Measurements from ENCODE around the gene MAP6.

The MAP6 gene

GRCh38 chr11:75576499-75576918, 92.3 kb downstream of the MAP6 start:
- Histone ChIP-seq H3K27me3 (ENCODE audit: control insufficient read depth in 1 of 2, insufficient read depth in 2 of 2, low read length in 2 of 2) (no peaks in the 10 kb centered on the region), H3K4me3 (ENCODE audit: low read depth in 1 of 2, low read length in 2 of 2) (peak overlapping the region in 1 of 2 donors; percentile 10), H3K36me3 (ENCODE audit: control insufficient read depth in 1 of 2, insufficient read depth in 2 of 2, low read length in 2 of 2) (peaks cover 5 to 26% of the 10 kb centered on the region in 2 donors), H3K4me1 (ENCODE audit: control insufficient read depth in 1 of 2, insufficient read depth in 2 of 2, low read length in 2 of 2) (peaks cover 7 to 9% of the 10 kb centered on the region in 2 donors), H3K27ac (ENCODE audit: low read depth, low read length) (no peak overlapping the region), H3K9me3 (ENCODE audit: control insufficient read depth in 1 of 2, low read length in 2 of 2) (no peaks in the 10 kb centered on the region), H3K9ac (ENCODE audit: low read depth in 1 of 2, low read length in 2 of 2) (no peak overlapping the region)

- peaks cover 7 to 9% of the 10 kb centered on the region in 2 donors for H3K4me1 ChIP-seq (ENCODE audit: control insufficient read depth in 1 of 2, insufficient read depth in 2 of 2, low read length in 2 of 2)
- no peaks in the 10 kb centered on the region for H3K27me3 ChIP-seq (ENCODE audit: control insufficient read depth in 1 of 2, insufficient read depth in 2 of 2, low read length in 2 of 2)
- H3K9me3 ChIP-seq (ENCODE audit: control insufficient read depth in 1 of 2, low read length in 2 of 2), result no peaks in the 10 kb centered on the region
- H3K4me3 ChIP-seq (ENCODE audit: low read depth in 1 of 2, low read length in 2 of 2), result no peak overlapping the region
- H3K36me3 ChIP-seq (ENCODE audit: control insufficient read depth in 1 of 2, insufficient read depth in 2 of 2, low read length in 2 of 2), result peaks cover 9 to 31% of the 10 kb centered on the region in 2 donors
- H3K9ac ChIP-seq (ENCODE audit: low read depth in 1 of 2, low read length in 2 of 2), result no peak overlapping the region
- H3K27ac ChIP-seq (ENCODE audit: low read depth, low read length), result no peak overlapping the region
These were observed 92.8 kb downstream of the MAP6 start for GRCh38 chr11:75576017-75576416.

GRCh38 chr11:75574698-75575602, 93.9 kb downstream of the MAP6 start:
- H3K27ac ChIP-seq (ENCODE audit: low read depth, low read length), result no peak overlapping the region
- no peak overlapping the region for H3K9ac ChIP-seq (ENCODE audit: low read depth in 1 of 2, low read length in 2 of 2)

GRCh38 chr11:75572744-75573143, 96.1 kb downstream of the MAP6 start:
- Histone ChIP-seq H3K9me3 (ENCODE audit: control insufficient read depth in 1 of 2, low read length in 2 of 2) (no peaks in the 10 kb centered on the region), H3K4me3 (ENCODE audit: low read depth in 1 of 2, low read length in 2 of 2) (no peak overlapping the region), H3K27ac (ENCODE audit: low read depth, low read length) (no peak overlapping the region), H3K4me1 (ENCODE audit: control insufficient read depth in 1 of 2, insufficient read depth in 2 of 2, low read length in 2 of 2) (peaks cover 7 to 9% of the 10 kb centered on the region in 2 donors), H3K27me3 (ENCODE audit: control insufficient read depth in 1 of 2, insufficient read depth in 2 of 2, low read length in 2 of 2) (no peaks in the 10 kb centered on the region), H3K9ac (ENCODE audit: low read depth in 1 of 2, low read length in 2 of 2) (no peak overlapping the region), H3K36me3 (ENCODE audit: control insufficient read depth in 1 of 2, insufficient read depth in 2 of 2, low read length in 2 of 2) (peaks cover 30 to 62% of the 10 kb centered on the region in 2 donors)

More at GRCh38 chr11:75574698-75575602, 93.9 kb downstream of the MAP6 start:
- Histone ChIP-seq H3K9me3 (ENCODE audit: control insufficient read depth in 1 of 2, low read length in 2 of 2) (no peaks in the 10 kb centered on the region), H3K4me3 (ENCODE audit: low read depth in 1 of 2, low read length in 2 of 2) (no peak overlapping the region), H3K27me3 (ENCODE audit: control insufficient read depth in 1 of 2, insufficient read depth in 2 of 2, low read length in 2 of 2) (no peaks in the 10 kb centered on the region), H3K4me1 (ENCODE audit: control insufficient read depth in 1 of 2, insufficient read depth in 2 of 2, low read length in 2 of 2) (peaks cover 7 to 9% of the 10 kb centered on the region in 2 donors), H3K36me3 (ENCODE audit: control insufficient read depth in 1 of 2, insufficient read depth in 2 of 2, low read length in 2 of 2) (peaks cover 17 to 42% of the 10 kb centered on the region in 2 donors)

GRCh38 chr11:75571625-75572024, 97.2 kb downstream of the MAP6 start:
- peaks cover 30 to 72% of the 10 kb centered on the region in 2 donors for H3K36me3 ChIP-seq (ENCODE audit: control insufficient read depth in 1 of 2, insufficient read depth in 2 of 2, low read length in 2 of 2)
- H3K4me3 ChIP-seq (ENCODE audit: low read depth in 1 of 2, low read length in 2 of 2), result no peak overlapping the region
- peaks cover 5 to 6% of the 10 kb centered on the region in 2 donors for H3K4me1 ChIP-seq (ENCODE audit: control insufficient read depth in 1 of 2, insufficient read depth in 2 of 2, low read length in 2 of 2)
- H3K9ac ChIP-seq (ENCODE audit: low read depth in 1 of 2, low read length in 2 of 2), result no peak overlapping the region
- H3K27ac ChIP-seq (ENCODE audit: low read depth, low read length), result no peak overlapping the region
- no peaks in the 10 kb centered on the region for H3K27me3 ChIP-seq (ENCODE audit: control insufficient read depth in 1 of 2, insufficient read depth in 2 of 2, low read length in 2 of 2)
- H3K9me3 ChIP-seq (ENCODE audit: control insufficient read depth in 1 of 2, low read length in 2 of 2), result no peaks in the 10 kb centered on the region

GRCh38 chr11:75570559-75571139, 98.2 kb downstream of the MAP6 start:
- no peak overlapping the region for H3K4me3 ChIP-seq (ENCODE audit: low read depth in 1 of 2, low read length in 2 of 2)
- peaks cover 30 to 76% of the 10 kb centered on the region in 2 donors for H3K36me3 ChIP-seq (ENCODE audit: control insufficient read depth in 1 of 2, insufficient read depth in 2 of 2, low read length in 2 of 2)
- H3K9me3 ChIP-seq (ENCODE audit: control insufficient read depth in 1 of 2, low read length in 2 of 2), result no peaks in the 10 kb centered on the region
- no peak overlapping the region for H3K9ac ChIP-seq (ENCODE audit: low read depth in 1 of 2, low read length in 2 of 2)
- H3K4me1 ChIP-seq (ENCODE audit: control insufficient read depth in 1 of 2, insufficient read depth in 2 of 2, low read length in 2 of 2), result peaks cover 0 to 10% of the 10 kb centered on the region in 2 donors
- no peak overlapping the region for H3K27ac ChIP-seq (ENCODE audit: low read depth, low read length)
- H3K27me3 ChIP-seq (ENCODE audit: control insufficient read depth in 1 of 2, insufficient read depth in 2 of 2, low read length in 2 of 2), result no peaks in the 10 kb centered on the region

- no peak overlapping the region for H3K4me3 ChIP-seq (ENCODE audit: low read depth in 1 of 2, low read length in 2 of 2)
- H3K27ac ChIP-seq (ENCODE audit: low read depth, low read length), result no peak overlapping the region
- peaks cover 30 to 72% of the 10 kb centered on the region in 2 donors for H3K36me3 ChIP-seq (ENCODE audit: control insufficient read depth in 1 of 2, insufficient read depth in 2 of 2, low read length in 2 of 2)
- peaks cover 0 to 30% of the 10 kb centered on the region in 2 donors for H3K4me1 ChIP-seq (ENCODE audit: control insufficient read depth in 1 of 2, insufficient read depth in 2 of 2, low read length in 2 of 2)
- no peak overlapping the region for H3K9ac ChIP-seq (ENCODE audit: low read depth in 1 of 2, low read length in 2 of 2)
- H3K9me3 ChIP-seq (ENCODE audit: control insufficient read depth in 1 of 2, low read length in 2 of 2), result no peaks in the 10 kb centered on the region
- H3K27me3 ChIP-seq (ENCODE audit: control insufficient read depth in 1 of 2, insufficient read depth in 2 of 2, low read length in 2 of 2), result no peaks in the 10 kb centered on the region
These were observed 100.1 kb downstream of the MAP6 start for GRCh38 chr11:75568616-75569219.

GRCh38 chr11:75567971-75568370, 100.9 kb downstream of the MAP6 start:
- H3K4me3 ChIP-seq (ENCODE audit: low read depth in 1 of 2, low read length in 2 of 2), result no peak overlapping the region
- H3K27me3 ChIP-seq (ENCODE audit: control insufficient read depth in 1 of 2, insufficient read depth in 2 of 2, low read length in 2 of 2), result no peaks in the 10 kb centered on the region
- H3K9ac ChIP-seq (ENCODE audit: low read depth in 1 of 2, low read length in 2 of 2), result no peak overlapping the region
- no peak overlapping the region for H3K27ac ChIP-seq (ENCODE audit: low read depth, low read length)
- H3K36me3 ChIP-seq (ENCODE audit: control insufficient read depth in 1 of 2, insufficient read depth in 2 of 2, low read length in 2 of 2), result peaks cover 28 to 65% of the 10 kb centered on the region in 2 donors
- H3K4me1 ChIP-seq (ENCODE audit: control insufficient read depth in 1 of 2, insufficient read depth in 2 of 2, low read length in 2 of 2), result peaks cover 6 to 36% of the 10 kb centered on the region in 2 donors
- no peaks in the 10 kb centered on the region for H3K9me3 ChIP-seq (ENCODE audit: control insufficient read depth in 1 of 2, low read length in 2 of 2)

- peaks cover 25 to 54% of the 10 kb centered on the region in 2 donors for H3K36me3 ChIP-seq (ENCODE audit: control insufficient read depth in 1 of 2, insufficient read depth in 2 of 2, low read length in 2 of 2)
- peaks cover 7 to 41% of the 10 kb centered on the region in 2 donors for H3K4me1 ChIP-seq (ENCODE audit: control insufficient read depth in 1 of 2, insufficient read depth in 2 of 2, low read length in 2 of 2)
- H3K27ac ChIP-seq (ENCODE audit: low read depth, low read length), result no peak overlapping the region
- H3K9ac ChIP-seq (ENCODE audit: low read depth in 1 of 2, low read length in 2 of 2), result no peak overlapping the region
- no peaks in the 10 kb centered on the region for H3K9me3 ChIP-seq (ENCODE audit: control insufficient read depth in 1 of 2, low read length in 2 of 2)
- H3K4me3 ChIP-seq (ENCODE audit: low read depth in 1 of 2, low read length in 2 of 2), result no peak overlapping the region
- H3K27me3 ChIP-seq (ENCODE audit: control insufficient read depth in 1 of 2, insufficient read depth in 2 of 2, low read length in 2 of 2), result no peaks in the 10 kb centered on the region
These were observed 102.0 kb downstream of the MAP6 start for GRCh38 chr11:75566763-75567279.
